GM12875 (cell line): Measurements from ENCODE around the gene RAB13.

Experiments
- H3K4me3 ChIP-seq: one replicate; pipeline ENCODE4 v1.5.1; 2011; ENCODE audit warnings: low read depth, low read length, control low read depth
- CTCF ChIP-seq: IDR thresholded peaks from 2 replicates; pipeline ENCODE4 v1.5.1; 2011; ENCODE audit warnings: low read depth, mild to moderate bottlenecking, control low read depth, inconsistent platforms, low read length, moderate library complexity, borderline replicate concordance; ENCODE audit not compliant: insufficient read depth

Gene RAB13

GRCh38 chr1:153976819-153977249, 9.3 kb downstream of the RAB13 start:
- peak overlapping the region; percentile 96 for H3K4me3 ChIP-seq
- no peak for TF ChIP-seq CTCF

GRCh38 chr1:153973525-153973924, 12.6 kb downstream of the RAB13 start:
- no peak for TF ChIP-seq CTCF
- H3K4me3 ChIP-seq = no peak overlapping the region

GRCh38 chr1:153973071-153973470, 13.1 kb downstream of the RAB13 start:
- TF ChIP-seq CTCF = no peak
- no peak overlapping the region for H3K4me3 ChIP-seq

GRCh38 chr1:153970346-153970745, 15.8 kb downstream of the RAB13 start:
- H3K4me3 ChIP-seq = no peak overlapping the region
- TF ChIP-seq CTCF = no peak

GRCh38 chr1:153968972-153969371, 17.2 kb downstream of the RAB13 start:
- no peak for TF ChIP-seq CTCF
- peak overlapping the region; percentile 39 for H3K4me3 ChIP-seq

- peak overlapping the region; percentile 39 for H3K4me3 ChIP-seq
- no peak for TF ChIP-seq CTCF
Observed at GRCh38 chr1:153968408-153968807, 17.7 kb downstream of the RAB13 start.

GRCh38 chr1:153968000-153968363, 18.2 kb downstream of the RAB13 start:
- TF ChIP-seq CTCF = no peak
- peak overlapping the region; percentile 39 for H3K4me3 ChIP-seq
